IPS-20b (cell line): Measurements from ENCODE around the gene CAPN13.

Experiments used
- H3K27ac ChIP-seq: one replicate; pipeline ENCODE4 v1.5.1; 2013; ENCODE audit warnings: low read length
- H3K27me3 ChIP-seq: 2 replicates; pipeline ENCODE4 v1.6.1; 2013; ENCODE audit warnings: mild to moderate bottlenecking, low read length, inconsistent platforms; ENCODE audit not compliant: insufficient read depth
- H3K36me3 ChIP-seq: 2 replicates; pipeline ENCODE4 v1.6.1; 2013; ENCODE audit warnings: low read depth, mild to moderate bottlenecking, inconsistent platforms, low read length, moderate library complexity; ENCODE audit not compliant: insufficient read depth
- H3K4me1 ChIP-seq: 2 replicates; pipeline ENCODE4 v1.6.1; 2013; ENCODE audit warnings: mild to moderate bottlenecking, control low read depth, inconsistent platforms, low read length, moderate library complexity; ENCODE audit not compliant: insufficient read depth
- H3K4me3 ChIP-seq: 2 replicates; pipeline ENCODE4 v1.5.1; 2013; ENCODE audit warnings: mild to moderate bottlenecking, low read length, inconsistent platforms
- H3K9ac ChIP-seq: 2 replicates; pipeline ENCODE4 v1.6.1; 2013; ENCODE audit warnings: low read depth, mild to moderate bottlenecking, inconsistent platforms, low read length, moderate library complexity
- H3K9me3 ChIP-seq: 2 replicates; pipeline ENCODE4 v1.6.1; 2013; ENCODE audit warnings: mild to moderate bottlenecking, low read depth, low read length, inconsistent platforms; ENCODE audit not compliant: insufficient read depth

The CAPN13 gene

DNA sequence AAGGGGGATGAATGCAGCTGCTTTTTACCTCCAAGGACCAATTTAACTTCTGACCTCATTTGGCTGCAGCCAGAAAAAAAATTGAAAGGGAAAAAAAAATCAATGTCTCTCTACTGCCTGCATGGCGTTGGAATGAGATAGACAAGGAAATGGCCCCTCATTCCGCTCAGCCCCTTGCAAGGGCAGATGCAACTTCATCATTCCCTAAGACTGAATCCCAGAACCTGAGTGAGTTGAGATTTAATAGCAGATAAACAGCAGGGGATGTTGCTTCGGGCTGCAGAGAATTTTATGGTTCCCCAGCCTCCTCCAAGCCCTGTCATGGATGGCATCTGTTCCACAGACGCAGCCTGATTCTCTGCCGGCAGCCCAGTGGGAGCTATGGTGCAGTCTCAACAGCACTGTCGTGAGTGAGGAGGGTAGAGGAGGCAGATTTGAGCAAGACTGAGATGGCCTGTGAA is 49.0 kb downstream of the CAPN13 start:
- Histone ChIP-seq H3K4me3 (no peak overlapping the region), H3K9me3 (no peaks in the 10 kb centered on the region), H3K27me3 (no peaks in the 10 kb centered on the region), H3K9ac (no peak overlapping the region), H3K4me1 (peaks cover 9% of the 10 kb centered on the region; the same call in 1 of the 2 replicates), H3K36me3 (no peaks in the 10 kb centered on the region), H3K27ac (no peak overlapping the region)

GRCh38 chr2:30757749-30758148 is 49.5 kb downstream of the CAPN13 start:
- H3K27ac ChIP-seq = no peak overlapping the region
- H3K36me3 ChIP-seq = no peaks in the 10 kb centered on the region
- H3K4me1 ChIP-seq = peaks cover 9% of the 10 kb centered on the region; the same call in 1 of the 2 replicates
- H3K27me3 ChIP-seq = no peaks in the 10 kb centered on the region
- H3K4me3 ChIP-seq = no peak overlapping the region
- no peaks in the 10 kb centered on the region for H3K9me3 ChIP-seq
- no peak overlapping the region for H3K9ac ChIP-seq

GRCh38 chr2:30756971-30757370 is 50.3 kb downstream of the CAPN13 start:
- H3K36me3 ChIP-seq = no peaks in the 10 kb centered on the region
- H3K9me3 ChIP-seq = no peaks in the 10 kb centered on the region
- no peak overlapping the region for H3K4me3 ChIP-seq
- no peak overlapping the region for H3K27ac ChIP-seq
- H3K4me1 ChIP-seq = peaks cover 9% of the 10 kb centered on the region; the same call in 1 of the 2 replicates
- no peaks in the 10 kb centered on the region for H3K27me3 ChIP-seq
- no peak overlapping the region for H3K9ac ChIP-seq

GRCh38 chr2:30756051-30756719 is 51.1 kb downstream of the CAPN13 start:
- Histone ChIP-seq H3K9ac (no peak overlapping the region), H3K27ac (no peak overlapping the region), H3K27me3 (no peaks in the 10 kb centered on the region), H3K36me3 (no peaks in the 10 kb centered on the region), H3K4me3 (no peak overlapping the region), H3K9me3 (no peaks in the 10 kb centered on the region), H3K4me1 (peaks cover 9% of the 10 kb centered on the region; the same call in 1 of the 2 replicates)

DNA sequence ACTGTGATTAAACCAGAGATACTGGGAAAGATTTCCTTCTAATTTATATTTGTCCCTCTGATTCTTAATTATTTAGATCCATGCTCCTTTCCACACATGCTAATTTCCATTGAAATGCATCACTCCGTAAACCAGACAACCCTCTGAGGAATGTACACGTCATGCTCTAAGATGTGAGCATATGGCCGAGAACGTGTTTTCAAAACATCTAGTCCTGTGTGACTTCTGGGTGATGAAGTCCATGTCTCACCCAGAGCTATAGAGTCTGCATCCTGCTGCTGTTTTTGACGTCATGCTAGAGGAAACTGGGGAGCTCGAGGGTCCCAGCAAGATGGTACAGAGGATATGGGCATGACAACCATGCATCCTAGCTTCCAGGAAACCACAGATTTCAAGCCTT is 53.6 kb downstream of the CAPN13 start:
- peaks cover 9% of the 10 kb centered on the region; the same call in 1 of the 2 replicates for H3K4me1 ChIP-seq
- no peak overlapping the region for H3K9ac ChIP-seq
- no peaks in the 10 kb centered on the region for H3K36me3 ChIP-seq
- H3K9me3 ChIP-seq = no peaks in the 10 kb centered on the region
- H3K27ac ChIP-seq = no peak overlapping the region
- no peaks in the 10 kb centered on the region for H3K27me3 ChIP-seq
- H3K4me3 ChIP-seq = no peak overlapping the region

- H3K27ac ChIP-seq = no peak overlapping the region
- no peaks in the 10 kb centered on the region for H3K36me3 ChIP-seq
- no peaks in the 10 kb centered on the region for H3K9me3 ChIP-seq
- no peaks in the 10 kb centered on the region for H3K27me3 ChIP-seq
- peaks cover 9% of the 10 kb centered on the region; the same call in 1 of the 2 replicates for H3K4me1 ChIP-seq
- H3K4me3 ChIP-seq = no peak overlapping the region
- H3K9ac ChIP-seq = no peak overlapping the region
Observed at GRCh38 chr2:30752811-30753210, 54.4 kb downstream of the CAPN13 start.

- H3K9me3 ChIP-seq = no peaks in the 10 kb centered on the region
- no peak overlapping the region for H3K9ac ChIP-seq
- no peak overlapping the region for H3K4me3 ChIP-seq
- H3K4me1 ChIP-seq = no peaks in the 10 kb centered on the region
- H3K27me3 ChIP-seq = no peaks in the 10 kb centered on the region
- H3K27ac ChIP-seq = no peak overlapping the region
- H3K36me3 ChIP-seq = no peaks in the 10 kb centered on the region
Observed at GRCh38 chr2:30747206-30747605, 60.0 kb downstream of the CAPN13 start.

GRCh38 chr2:30744823-30745222 is 62.4 kb downstream of the CAPN13 start:
- Histone ChIP-seq H3K9me3 (no peaks in the 10 kb centered on the region), H3K9ac (no peak overlapping the region), H3K4me1 (no peaks in the 10 kb centered on the region), H3K27me3 (no peaks in the 10 kb centered on the region), H3K36me3 (no peaks in the 10 kb centered on the region), H3K4me3 (no peak overlapping the region), H3K27ac (no peak overlapping the region)

- no peaks in the 10 kb centered on the region for H3K36me3 ChIP-seq
- H3K27ac ChIP-seq = no peak overlapping the region
- H3K4me3 ChIP-seq = no peak overlapping the region
- H3K4me1 ChIP-seq = no peaks in the 10 kb centered on the region
- H3K9ac ChIP-seq = no peak overlapping the region
- no peaks in the 10 kb centered on the region for H3K9me3 ChIP-seq
- no peaks in the 10 kb centered on the region for H3K27me3 ChIP-seq
Observed at GRCh38 chr2:30741576-30741975, 65.7 kb downstream of the CAPN13 start.

DNA sequence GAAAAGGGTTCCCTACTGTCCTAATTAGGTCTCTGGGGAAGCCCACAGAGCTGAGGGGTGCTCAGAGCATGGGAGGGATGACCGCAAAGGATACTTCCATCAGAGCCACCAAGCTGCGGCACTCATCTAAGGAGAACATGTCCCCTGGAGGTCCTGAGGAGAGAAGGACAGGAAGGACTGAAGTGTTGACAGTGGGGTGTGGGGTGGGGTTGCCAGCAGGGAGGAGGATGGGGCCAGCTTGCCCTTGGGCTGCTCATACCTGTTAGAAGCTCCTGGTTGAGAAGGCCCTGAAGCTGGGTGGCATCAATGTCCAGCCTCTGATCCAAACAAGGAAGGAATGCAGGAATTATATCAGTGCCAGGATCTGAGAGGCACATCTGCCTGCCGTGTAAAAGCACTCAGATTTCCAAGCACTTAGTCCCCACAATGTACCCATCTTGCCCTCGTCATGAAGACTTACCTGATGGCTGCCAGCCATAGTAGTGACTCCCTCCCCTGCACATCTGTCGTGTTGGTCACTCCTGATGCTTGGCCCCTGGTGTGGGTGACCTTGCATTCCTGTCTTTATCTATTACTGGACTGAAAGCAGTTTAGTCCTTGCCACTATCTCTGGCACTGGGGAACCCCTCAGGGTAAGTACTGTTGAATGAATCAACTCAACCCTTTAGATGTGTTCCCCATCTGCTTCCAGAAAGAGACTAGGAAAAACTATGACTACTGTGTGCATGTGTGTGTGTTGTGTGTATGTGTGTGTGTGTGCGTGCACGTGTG is 68.9 kb downstream of the CAPN13 start:
- no peak overlapping the region for H3K4me3 ChIP-seq

GRCh38 chr2:30737326-30737610 is 70.0 kb downstream of the CAPN13 start:
- H3K36me3 ChIP-seq = no peaks in the 10 kb centered on the region
- H3K27ac ChIP-seq = no peak overlapping the region
- no peaks in the 10 kb centered on the region for H3K27me3 ChIP-seq
- H3K4me3 ChIP-seq = no peak overlapping the region
- no peak overlapping the region for H3K9ac ChIP-seq
- no peaks in the 10 kb centered on the region for H3K9me3 ChIP-seq
- H3K4me1 ChIP-seq = no peaks in the 10 kb centered on the region

More for the DNA sequence above, 68.9 kb downstream of the CAPN13 start:
- no peak overlapping the region for H3K9ac ChIP-seq
- H3K9me3 ChIP-seq = no peaks in the 10 kb centered on the region
- H3K27me3 ChIP-seq = no peaks in the 10 kb centered on the region
- H3K4me1 ChIP-seq = no peaks in the 10 kb centered on the region
- H3K27ac ChIP-seq = no peak overlapping the region
- H3K36me3 ChIP-seq = no peaks in the 10 kb centered on the region
